MCF 10A (cell line): Measurements from ENCODE around the gene TAF11. TPM values are rescaled to one million over a fixed set of nuclear protein-coding genes. Genes with fewer than 3 reads are reported as not detected.

Source experiments
- BruUV-seq: library from RNA; stranded (reverse); fragments of 400-500 nt; replicated peaks from 2 replicates; lab custom pipeline; 2021; lab: Mats Ljungman, UMichigan
- CTCF ChIA-PET: fragments of 300-600 bp; sonication (Branson Sonifier 250); formaldehyde crosslinking; extraction: SDS; loops from one replicate; lab custom pipeline; 2021; ENCODE audit warnings: antibody characterized with exemption, inconsistent platforms; lab: Yijun Ruan, JAX
- POLR2A ChIA-PET: fragments of 300-600, 350-650 bp; sonication (Branson Sonifier 250); formaldehyde crosslinking; extraction: SDS; loops from one replicate; lab custom pipeline; 2020; ENCODE audit warnings: antibody characterized with exemption, inconsistent platforms; lab: Yijun Ruan, JAX
- DNase-seq: peaks from one replicate; pipeline ENCODE4 v3.0.0-alpha.2; 2018; ENCODE audit not compliant: unreplicated experiment
- H3K27ac Mint-ChIP-seq: one replicate; pipeline ENCODE4 v1.8.0; 2022; ENCODE audit warnings: mild to moderate bottlenecking, low read depth, mixed read lengths; ENCODE audit not compliant: unreplicated experiment
- H3K27me3 Mint-ChIP-seq: one replicate; pipeline ENCODE4 v1.8.0; 2022; ENCODE audit warnings: mixed read lengths; ENCODE audit not compliant: insufficient read depth, unreplicated experiment
- H3K36me3 Mint-ChIP-seq: one replicate; pipeline ENCODE4 v1.8.0; 2022; ENCODE audit warnings: mild to moderate bottlenecking, moderate library complexity, mixed read lengths; ENCODE audit not compliant: insufficient read depth, unreplicated experiment
- H3K4me1 Mint-ChIP-seq: one replicate; pipeline ENCODE4 v1.8.0; 2022; ENCODE audit warnings: mixed read lengths; ENCODE audit not compliant: insufficient read depth, unreplicated experiment
- H3K4me3 Mint-ChIP-seq: one replicate; pipeline ENCODE4 v1.8.0; 2022; ENCODE audit warnings: mild to moderate bottlenecking, moderate library complexity, mixed read lengths; ENCODE audit not compliant: unreplicated experiment
- H3K9me3 Mint-ChIP-seq: one replicate; pipeline ENCODE4 v1.8.0; 2022; ENCODE audit warnings: mixed read lengths; ENCODE audit not compliant: unreplicated experiment
- intact Hi-C: fragments of 100-400 bp; cut with micrococcal nuclease; formaldehyde crosslinking; loops from 2 replicates; pipeline ENCODE4 v1.14.1; 2022
- total RNA-seq: library from RNA; stranded (reverse); gene quantifications from 2 replicates; pipeline ENCODE4 v1.2.3, GENCODE V29; 2022
- TF ChIP-seq, protein P1 (sequence below): fragments of 200-600 bp; IDR thresholded peaks from one replicate; pipeline ENCODE4 v1.8.0; 2022; ENCODE audit warnings: antibody characterized with exemption, mild to moderate bottlenecking; ENCODE audit not compliant: unreplicated experiment

Gene TAF11
- total RNA-seq, 1 experiment from 2014 or later, result 16.5 TPM

GRCh38 chr6:34876472-34876871, 11.4 kb downstream of the TAF11 start:
- H3K9me3 Mint-ChIP-seq, result no peaks in the 10 kb centered on the region
- no TSS peak for BruUV-seq
- no peaks in the 10 kb centered on the region for H3K4me1 Mint-ChIP-seq
- H3K4me3 Mint-ChIP-seq, result no peak overlapping the region
- ChIA-PET POLR2A (interaction anchor here (0.6 to 6.0 kb wide), 2 partner anchors 12 to 60 kb away, joined by 3 to 37 read pairs; partner anchors contain the start of genes ANKS1A and TAF11), CTCF (interaction anchor here (0.6 kb wide), 1 partner anchor 263 kb away, joined by 3 read pairs; no protein-coding TSS in a partner anchor)
- no peak overlapping the region for H3K27ac Mint-ChIP-seq
- TF ChIP-seq, protein P1, sequence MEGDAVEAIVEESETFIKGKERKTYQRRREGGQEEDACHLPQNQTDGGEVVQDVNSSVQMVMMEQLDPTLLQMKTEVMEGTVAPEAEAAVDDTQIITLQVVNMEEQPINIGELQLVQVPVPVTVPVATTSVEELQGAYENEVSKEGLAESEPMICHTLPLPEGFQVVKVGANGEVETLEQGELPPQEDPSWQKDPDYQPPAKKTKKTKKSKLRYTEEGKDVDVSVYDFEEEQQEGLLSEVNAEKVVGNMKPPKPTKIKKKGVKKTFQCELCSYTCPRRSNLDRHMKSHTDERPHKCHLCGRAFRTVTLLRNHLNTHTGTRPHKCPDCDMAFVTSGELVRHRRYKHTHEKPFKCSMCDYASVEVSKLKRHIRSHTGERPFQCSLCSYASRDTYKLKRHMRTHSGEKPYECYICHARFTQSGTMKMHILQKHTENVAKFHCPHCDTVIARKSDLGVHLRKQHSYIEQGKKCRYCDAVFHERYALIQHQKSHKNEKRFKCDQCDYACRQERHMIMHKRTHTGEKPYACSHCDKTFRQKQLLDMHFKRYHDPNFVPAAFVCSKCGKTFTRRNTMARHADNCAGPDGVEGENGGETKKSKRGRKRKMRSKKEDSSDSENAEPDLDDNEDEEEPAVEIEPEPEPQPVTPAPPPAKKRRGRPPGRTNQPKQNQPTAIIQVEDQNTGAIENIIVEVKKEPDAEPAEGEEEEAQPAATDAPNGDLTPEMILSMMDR, result no peak
- no peak for DNase-seq
- intact Hi-C loops, result no loop called here
- peaks cover 66% of the 10 kb centered on the region for H3K36me3 Mint-ChIP-seq
- no peaks in the 10 kb centered on the region for H3K27me3 Mint-ChIP-seq

GRCh38 chr6:34875292-34876213, 12.3 kb downstream of the TAF11 start:
- H3K36me3 Mint-ChIP-seq, result peaks cover 76% of the 10 kb centered on the region
- intact Hi-C loops, result no loop called here
- POLR2A ChIA-PET, result interaction anchor here (6.0 kb wide), 1 partner anchor 12 kb away, joined by 37 read pairs; the partner anchor contains the start of genes ANKS1A and TAF11
- TF ChIP-seq, protein P1, result no peak
- H3K27ac Mint-ChIP-seq, result no peak overlapping the region
- H3K4me1 Mint-ChIP-seq, result no peaks in the 10 kb centered on the region
- BruUV-seq, result no TSS peak
- H3K27me3 Mint-ChIP-seq, result no peaks in the 10 kb centered on the region
- CTCF ChIA-PET, result no interaction called here
- no peaks in the 10 kb centered on the region for H3K9me3 Mint-ChIP-seq
- H3K4me3 Mint-ChIP-seq, result no peak overlapping the region
- no peak for DNase-seq

DNA sequence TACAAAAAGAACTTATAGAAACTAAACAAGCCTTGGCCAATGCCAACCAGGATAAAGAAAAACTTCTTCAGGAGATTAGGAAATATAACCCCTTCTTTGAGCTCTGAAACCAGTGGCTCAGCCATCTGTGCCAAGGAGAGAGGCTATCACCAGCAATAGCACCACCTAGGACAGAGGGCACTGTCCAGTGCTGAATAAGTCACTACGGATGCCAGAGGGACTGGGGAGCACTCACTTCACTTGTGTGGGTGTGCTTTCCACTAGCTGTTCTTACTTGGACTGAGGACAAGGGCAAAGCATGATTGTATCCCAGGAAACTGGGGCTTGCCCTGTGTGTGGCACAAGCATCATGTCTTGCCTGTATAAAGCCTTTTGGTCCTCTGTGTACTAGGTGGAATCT, 15.5 kb downstream of the TAF11 start:
- CTCF ChIA-PET, result no interaction called here
- TF ChIP-seq, protein P1, result no peak
- no peaks in the 10 kb centered on the region for H3K9me3 Mint-ChIP-seq
- no peaks in the 10 kb centered on the region for H3K4me1 Mint-ChIP-seq
- peaks cover 76% of the 10 kb centered on the region for H3K36me3 Mint-ChIP-seq
- no peak overlapping the region for H3K27ac Mint-ChIP-seq
- DNase-seq, result no peak
- H3K27me3 Mint-ChIP-seq, result no peaks in the 10 kb centered on the region
- POLR2A ChIA-PET, result interaction anchor here (0.8 to 2.7 kb wide), 2 partner anchors 15 to 81 kb away, joined by 3 to 23 read pairs; partner anchors contain the start of genes ANKS1A, BLTP3A and TAF11
- intact Hi-C loops, result no loop called here
- no peak overlapping the region for H3K4me3 Mint-ChIP-seq
- no TSS peak for BruUV-seq

DNA sequence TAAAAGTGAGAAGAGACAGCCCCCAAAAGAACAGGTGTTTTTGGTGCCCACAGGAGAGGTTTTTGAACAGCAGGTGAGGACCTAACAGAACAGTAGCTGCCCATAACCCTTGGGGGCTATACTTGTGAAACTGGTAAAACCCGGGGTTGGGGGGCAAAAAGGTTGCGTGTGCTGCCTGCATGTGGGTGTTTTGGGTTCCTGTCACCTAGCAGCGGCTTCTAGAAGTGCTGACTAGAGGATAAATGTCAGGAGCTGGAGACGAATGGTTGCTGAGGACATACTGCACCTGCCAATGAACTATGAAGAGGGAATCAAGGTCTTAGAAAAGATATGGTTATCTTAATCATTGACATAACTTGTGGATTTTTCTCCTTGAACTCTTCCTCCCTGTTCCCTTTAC, 16.0 kb downstream of the TAF11 start:
- no peaks in the 10 kb centered on the region for H3K9me3 Mint-ChIP-seq
- BruUV-seq, result no TSS peak
- no peak for DNase-seq
- POLR2A ChIA-PET, result interaction anchor here (2.7 kb wide), 1 partner anchor 16 kb away, joined by 23 read pairs; the partner anchor contains the start of genes ANKS1A and TAF11
- TF ChIP-seq, protein P1, result no peak
- no peaks in the 10 kb centered on the region for H3K4me1 Mint-ChIP-seq
- peaks cover 79% of the 10 kb centered on the region for H3K36me3 Mint-ChIP-seq
- intact Hi-C loops, result no loop called here
- H3K27ac Mint-ChIP-seq, result no peak overlapping the region
- H3K4me3 Mint-ChIP-seq, result no peak overlapping the region
- CTCF ChIA-PET, result no interaction called here
- no peaks in the 10 kb centered on the region for H3K27me3 Mint-ChIP-seq
